H1 (cell line): ENCODE data around the gene PRUNE1. TPM values are rescaled to one million over a fixed set of nuclear protein-coding genes. Genes with fewer than 3 reads are reported as not detected.

Source experiments
- CTCF ChIA-PET: fragments of 300-600 bp; sonication (Branson Sonifier 250); formaldehyde crosslinking; loops from one replicate; lab custom pipeline; 2021; ENCODE audit not compliant: partially characterized antibody; lab: Charles Lee
- POLR2A ChIA-PET: fragments of 300-600 bp; sonication (Branson Sonifier 250); formaldehyde crosslinking; loops from one replicate; lab custom pipeline; 2021; ENCODE audit warnings: inconsistent platforms; ENCODE audit not compliant: partially characterized antibody; lab: Charles Lee
- DNase-seq, 2 experiments: peaks; one replicate each; pipeline versions ENCODE4 v3.0.0 to v3.0.0-alpha.2; 2010 to 2022; ENCODE audit warnings: low spot score in 2 of 2, low read depth in 1 of 2, mixed read lengths in 1 of 2
- FAIRE-seq: peaks from 2 replicates; lab custom pipeline; 2011; peaks lifted over from hg19 to GRCh38; lab: Jason Lieb, UNC
- H2AFZ ChIP-seq: 2 replicates; pipeline ENCODE4 v1.8.1; 2012; ENCODE audit warnings: low read length, inconsistent platforms
- H2AK5ac ChIP-seq: 2 replicates; pipeline ENCODE4 v1.6.1; 2013; ENCODE audit warnings: low read depth, low read length
- H2BK120ac ChIP-seq: replicated peaks from 2 replicates; pipeline ENCODE3; 2013; ENCODE audit warnings: low read depth, low read length, inconsistent platforms
- H2BK12ac ChIP-seq: 2 replicates; pipeline ENCODE4 v1.6.1; 2013; ENCODE audit warnings: low read depth, low read length
- H2BK15ac ChIP-seq: 2 replicates; pipeline ENCODE4 v1.6.1; 2013; ENCODE audit warnings: low read length
- H2BK20ac ChIP-seq: 2 replicates; pipeline ENCODE4 v1.6.1; 2013; ENCODE audit warnings: low read length
- H2BK5ac ChIP-seq: 2 replicates; pipeline ENCODE4 v1.6.1; 2013; ENCODE audit warnings: low read depth, low read length
- H3K14ac ChIP-seq: 2 replicates; pipeline ENCODE4 v1.6.1; 2013; ENCODE audit warnings: inconsistent platforms; ENCODE audit not compliant: insufficient read length
- H3K18ac ChIP-seq: 2 replicates; pipeline ENCODE4 v1.6.1; 2013; ENCODE audit warnings: low read length; ENCODE audit errors: extremely low read depth
- H3K23ac ChIP-seq: 2 replicates; pipeline ENCODE4 v1.6.1; 2013; ENCODE audit warnings: inconsistent platforms; ENCODE audit not compliant: insufficient read length
- H3K23me2 ChIP-seq: 2 replicates; pipeline ENCODE4 v1.6.1; 2013; ENCODE audit warnings: low read depth, low read length
- H3K27ac ChIP-seq: 2 replicates; pipeline ENCODE4 v1.6.1; 2011; ENCODE audit warnings: low read depth, low read length, inconsistent platforms
- H3K27me3 ChIP-seq, 4 experiments: replicated peaks in 1 of 4; 1 replicate in 1 of 4; 2 replicates in 3 of 4; pipeline versions ENCODE4 v1.6.1 to v1.8.1; 2011 to 2013; ENCODE audit warnings: low read length in 3 of 4, mild to moderate bottlenecking in 3 of 4, inconsistent platforms in 2 of 4, mixed read lengths in 2 of 4, moderate library complexity in 1 of 4; ENCODE audit not compliant: control insufficient read depth in 3 of 4, insufficient read depth in 3 of 4; ENCODE audit errors: extremely low read depth in 1 of 4
- H3K36me3 ChIP-seq, 4 experiments: 2 replicates each; pipeline versions ENCODE4 v1.6.1 to v1.8.1; 2011 to 2013; ENCODE audit warnings: mild to moderate bottlenecking in 4 of 4, low read length in 3 of 4, moderate library complexity in 2 of 4, control low read depth in 1 of 4, inconsistent platforms in 1 of 4; ENCODE audit not compliant: insufficient read depth in 4 of 4, control insufficient read depth in 2 of 4
- H3K4ac ChIP-seq: replicated peaks from 2 replicates; pipeline ENCODE3; 2013; ENCODE audit warnings: low read length, low read depth, mixed read lengths, inconsistent platforms; ENCODE audit not compliant: insufficient read length
- H3K4me1 ChIP-seq, 4 experiments: replicated peaks in 1 of 4; 1 replicate in 1 of 4; 2 replicates in 3 of 4; pipeline versions ENCODE4 v1.6.1 to v1.8.1; 2011 to 2013; ENCODE audit warnings: low read length in 3 of 4, inconsistent platforms in 2 of 4, mixed read lengths in 1 of 4; ENCODE audit not compliant: insufficient read depth in 4 of 4, control insufficient read depth in 3 of 4
- H3K4me2 ChIP-seq, 2 experiments: 2 replicates each; pipeline versions ENCODE4 v1.6.1 to v1.8.1; 2011 to 2013; ENCODE audit warnings: low read depth in 2 of 2, low read length in 2 of 2, control low read depth in 1 of 2, inconsistent platforms in 1 of 2, mild to moderate bottlenecking in 1 of 2; ENCODE audit not compliant: insufficient read depth in 1 of 2
- H3K4me3 ChIP-seq, 4 experiments: fragments of 200-600, 300-600 bp in 1 of 4; sonication (generic), shearing (Covaris generic), sonication (Bioruptor Twin) in 1 of 4; 2 replicates each; pipeline versions ENCODE4 v1.5.1 to v1.8.1; 2011 to 2016; ENCODE audit warnings: low read length in 4 of 4, low read depth in 3 of 4, control low read depth in 2 of 4, inconsistent platforms in 2 of 4, mild to moderate bottlenecking in 2 of 4, mixed read lengths in 1 of 4, moderate library complexity in 1 of 4; ENCODE audit not compliant: insufficient read depth in 2 of 4; ENCODE audit errors: extremely low read depth in 1 of 4
- H3K56ac ChIP-seq: replicated peaks from 2 replicates; pipeline ENCODE3; 2013; ENCODE audit warnings: low read depth, mild to moderate bottlenecking, mixed read lengths, low read length, inconsistent platforms; ENCODE audit not compliant: insufficient read length
- H3K79me1 ChIP-seq: 2 replicates; pipeline ENCODE4 v1.6.1; 2013; ENCODE audit warnings: low read depth, low read length, control low read depth
- H3K79me2 ChIP-seq, 2 experiments: 2 replicates each; pipeline versions ENCODE4 v1.6.1 to v1.8.1; 2012 to 2013; ENCODE audit warnings: low read length in 2 of 2, mild to moderate bottlenecking in 2 of 2, inconsistent platforms in 1 of 2; ENCODE audit not compliant: insufficient read depth in 2 of 2, control insufficient read depth in 1 of 2
- H3K9ac ChIP-seq, 4 experiments: replicated peaks in 1 of 4; 1 replicate in 1 of 4; 2 replicates in 3 of 4; pipeline versions ENCODE4 v1.6.1 to v1.8.1; 2011 to 2013; ENCODE audit warnings: low read depth in 3 of 4, low read length in 3 of 4, control low read depth in 2 of 4, mild to moderate bottlenecking in 2 of 4, moderate library complexity in 2 of 4, inconsistent platforms in 1 of 4; ENCODE audit errors: extremely low read depth in 1 of 4
- H3K9me3 ChIP-seq, 2 experiments: 2 replicates each; pipeline versions ENCODE4 v1.6.1 to v1.8.1; 2012 to 2013; ENCODE audit warnings: mild to moderate bottlenecking in 2 of 2, moderate library complexity in 2 of 2, control low read depth in 1 of 2, inconsistent platforms in 1 of 2, low read depth in 1 of 2, low read length in 1 of 2, mixed read lengths in 1 of 2; ENCODE audit not compliant: insufficient read depth in 2 of 2
- H4K20me1 ChIP-seq, 2 experiments: replicated peaks in 1 of 2; 2 replicates each; pipeline versions ENCODE3 to v1.8.1; 2011 to 2013; ENCODE audit warnings: inconsistent platforms in 2 of 2, low read length in 2 of 2, mild to moderate bottlenecking in 1 of 2; ENCODE audit not compliant: insufficient read depth in 2 of 2, control insufficient read depth in 1 of 2
- H4K5ac ChIP-seq: 2 replicates; pipeline ENCODE4 v1.6.1; 2013; ENCODE audit warnings: low read length, low read depth, mixed read lengths, inconsistent platforms; ENCODE audit not compliant: insufficient read length
- H4K8ac ChIP-seq: 2 replicates; pipeline ENCODE4 v1.8.0; 2013; ENCODE audit warnings: mild to moderate bottlenecking, moderate library complexity, low read length, inconsistent platforms; ENCODE audit not compliant: insufficient read depth; ENCODE audit errors: extremely low read depth
- H4K91ac ChIP-seq: replicated peaks from 2 replicates; pipeline ENCODE3; 2013; ENCODE audit warnings: low read length, mixed read lengths, inconsistent platforms; ENCODE audit not compliant: insufficient read length
- CEBPB ChIP-seq: IDR thresholded peaks from 2 replicates; pipeline ENCODE4 v1.6.1; 2012; ENCODE audit warnings: low read depth, low read length
- EP300 ChIP-seq, 2 experiments: IDR thresholded peaks; 1 replicate in 1 of 2; 2 replicates in 1 of 2; pipeline ENCODE4 v1.6.1; 2011 to 2012; ENCODE audit warnings: low read depth in 2 of 2, low read length in 2 of 2, mild to moderate bottlenecking in 2 of 2, borderline replicate concordance in 1 of 2, inconsistent platforms in 1 of 2, moderate library complexity in 1 of 2
- SAP30 ChIP-seq: fragments of 300-600 bp; sonication (generic); IDR thresholded peaks from 2 replicates; pipeline ENCODE4 v1.7.1; 2012; ENCODE audit warnings: low read length, moderate library complexity, mild to moderate bottlenecking, inconsistent platforms; ENCODE audit not compliant: insufficient read depth, insufficient replicate concordance
- WGBS, 2 experiments: shearing (Covaris generic) in 1 of 2; methylation state at CpG; one replicate each; pipeline versions ENCODE4 v1.1.6 to v1.1.7; 2013 to 2015; ENCODE audit warnings: low lambda C conversion rate in 2 of 2, mixed read lengths in 2 of 2, inconsistent platforms in 1 of 2, low coverage in 1 of 2, missing lambda C conversion rate in 1 of 2; ENCODE audit not compliant: insufficient replicate concordance in 2 of 2, insufficient coverage in 1 of 2, insufficient read length in 1 of 2; ENCODE audit errors: extremely low coverage in 1 of 2, missing lambda C conversion rate in 1 of 2; 5-methylcytosine and 5-hydroxymethylcytosine counted together
- polyA plus RNA-seq, 7 experiments: library from polyadenylated mRNA; depleted of rRNA in 3 of 7; stranded (reverse) in 5 of 7; unstranded in 2 of 7; fragments of >200 nt in 5 of 7; fragments of 200-250 nt in 2 of 7; gene quantifications; 1 replicate in 5 of 7; 2 replicates in 1 of 7; 4 replicates in 1 of 7; pipeline versions ENCODE4 v1.2.1 to v1.2.3, GENCODE V29; 2011 to 2013; ENCODE audit warnings: missing spikeins in 2 of 7, mixed read lengths in 2 of 7
- total RNA-seq: library from RNA; stranded (reverse); fragmentation: NEBNext Ultra II Directional; extraction: Animal tissue kit (Norgen Biotek cat#: 25700); gene quantifications from 2 replicates; pipeline ENCODE4 v1.2.1, GENCODE V29; 2021

PRUNE1 gene
- total and polyA plus RNA-seq, 2 of the 8 experiments (the other 6 are each of a cell fraction or from before 2014, with no cell fraction given), result 32.8 to 54.2 TPM

DNA sequence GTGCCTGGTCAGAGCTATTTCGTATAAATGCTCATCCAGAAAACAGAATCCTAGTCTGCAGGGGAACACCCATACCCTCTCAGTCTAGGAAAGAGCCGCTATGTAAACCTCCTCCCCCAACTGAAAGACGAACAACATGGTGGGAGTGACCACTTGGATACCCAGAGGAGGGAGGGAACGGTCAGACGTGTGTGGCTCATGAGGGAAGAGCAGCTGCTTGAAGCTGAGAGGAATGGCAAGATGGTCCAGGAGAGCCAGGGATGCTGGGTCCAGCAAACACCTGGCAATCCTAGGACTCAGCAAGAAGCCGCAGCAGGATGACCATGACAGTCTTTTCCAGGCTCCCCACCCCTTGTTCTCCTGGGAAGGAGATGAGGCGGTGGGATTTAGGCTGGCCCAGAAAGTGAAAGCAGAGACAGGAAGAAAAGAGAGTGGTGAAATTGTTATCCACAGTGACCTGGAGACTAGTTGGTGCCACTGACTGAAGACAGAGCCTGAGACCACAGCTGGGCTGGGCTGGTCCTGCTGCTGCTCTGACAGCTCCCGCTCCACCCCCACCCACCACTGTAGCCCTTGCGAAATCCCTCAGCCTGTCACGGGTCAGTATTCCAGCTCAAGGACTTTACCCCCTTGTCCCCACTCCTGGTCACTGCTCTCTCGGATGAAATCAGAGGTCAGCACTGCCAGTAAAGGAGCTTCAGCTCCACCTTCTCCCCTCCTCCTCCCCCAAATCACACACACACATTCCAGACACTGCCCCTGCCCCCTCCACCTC is 37.3 kb upstream of the PRUNE1 start:
- H3K79me2 ChIP-seq, result peaks cover 21 to 61% of the 10 kb centered on the region in 2 experiments
- no peak overlapping the region for H4K91ac ChIP-seq
- no peak overlapping the region for H3K4ac ChIP-seq
- H2BK5ac ChIP-seq, result peak overlapping the region; percentile 78
- H4K8ac ChIP-seq, result no peak overlapping the region
- H3K18ac ChIP-seq, result peak overlapping the region; percentile 51
- peak overlapping the region in 1 of 4 experiments; percentile 91; a peak in 3 of 8 replicates for H3K4me3 ChIP-seq
- no peak for FAIRE-seq
- H2AK5ac ChIP-seq, result no peak overlapping the region
- POLR2A ChIA-PET, result interaction anchor here (0.5 to 10.5 kb wide), 12 partner anchors 9 to 808 kb away, joined by 3 to 133 read pairs (median 4); partner anchors contain the start of genes ANXA9 and MINDY1
- H3K56ac ChIP-seq, result no peak overlapping the region
- H3K9me3 ChIP-seq, result no peaks in the 10 kb centered on the region
- H2BK15ac ChIP-seq, result no peak overlapping the region
- peaks cover 12% of the 10 kb centered on the region; the same call in 1 of the 2 replicates for H3K23me2 ChIP-seq
- H2BK120ac ChIP-seq, result no peak overlapping the region
- H3K27me3 ChIP-seq, result no peaks in the 10 kb centered on the region
- no peak for DNase-seq
- no peak overlapping the region for H3K14ac ChIP-seq
- H2AFZ ChIP-seq, result no peak overlapping the region
- H3K79me1 ChIP-seq, result peaks cover 17% of the 10 kb centered on the region
- H2BK20ac ChIP-seq, result no peak overlapping the region
- TF ChIP-seq SAP30 (peak; percentile 59), CEBPB (peak; percentile 92), EP300 (IDR thresholded peaks at IDR 0.05; ENCODE audit: borderline replicate concordance in 1 of 2, low read depth in 2 of 2, low read length in 2 of 2) (no peak)
- TF ChIP-seq, all 59 proteins: peak for 2
- CTCF ChIA-PET, result interaction anchor here (0.7 to 4.3 kb wide), 9 partner anchors 10 to 410 kb away, joined by 3 to 34 read pairs (median 4); partner anchors contain the start of genes ANXA9 and MINDY1
- Histone ChIP-seq H2BK12ac (peak overlapping the region; percentile 71; the same call in 1 of the 2 replicates), H3K23ac (no peak overlapping the region), H4K5ac (no peak overlapping the region), H3K9ac (no peak overlapping the region), H3K4me1 (peaks cover 15 to 36% (median 24%) of the 10 kb centered on the region in 4 experiments), H3K27ac (no peak overlapping the region), H3K4me2 (peak overlapping the region; percentile 83 to 93), H4K20me1 (peaks cover 18 to 26% of the 10 kb centered on the region in 2 experiments), H3K36me3 (peaks cover 15 to 32% (median 30%) of the 10 kb centered on the region in 4 experiments)
- 76% methylated on average over 11 of the region's 11 CpGs; no CpG with 5 or more reads in 1 of the 2 experiments for WGBS, 2 experiments
